GM12874 (cell line): ENCODE data around the gene ARHGAP31.

Experiments
- CTCF ChIP-seq: IDR thresholded peaks from 2 replicates; pipeline ENCODE4 v1.5.1; 2011; ENCODE audit warnings: low read depth, mild to moderate bottlenecking, control low read depth, low read length, moderate library complexity; ENCODE audit not compliant: insufficient read depth

Gene ARHGAP31

GRCh38 chr3:119261055-119261454, 33.1 kb upstream of the ARHGAP31 start:
- TF ChIP-seq CTCF: no peak

- TF ChIP-seq CTCF: no peak
Measured at GRCh38 chr3:119276680-119277079, 17.5 kb upstream of the ARHGAP31 start.

GRCh38 chr3:119279101-119279554, 15.1 kb upstream of the ARHGAP31 start:
- TF ChIP-seq CTCF: no peak

- TF ChIP-seq CTCF: no peak
Measured at GRCh38 chr3:119279584-119280243, 14.5 kb upstream of the ARHGAP31 start.

GRCh38 chr3:119288669-119289403, 5.3 kb upstream of the ARHGAP31 start:
- no peak for TF ChIP-seq CTCF

GRCh38 chr3:119289404-119289770, 4.8 kb upstream of the ARHGAP31 start:
- TF ChIP-seq CTCF: no peak

- no peak for TF ChIP-seq CTCF
Measured at GRCh38 chr3:119290613-119291012, 3.6 kb upstream of the ARHGAP31 start.
